HG02759 (cell line): ENCODE results near the gene NUAK2.
"Not testable (repeated sequence)": the region's sequence is repeated elsewhere in the genome, so short reads cannot be mapped to it uniquely, and the experiment has no call there.

Experiments used
- ATAC-seq: cut with Tn5 transposase; IDR thresholded peaks from one replicate; pipeline ENCODE4 v1.9.1; 2021; ENCODE audit warnings: mild to moderate bottlenecking, moderate library complexity; ENCODE audit not compliant: unreplicated experiment

NUAK2 gene

DNA sequence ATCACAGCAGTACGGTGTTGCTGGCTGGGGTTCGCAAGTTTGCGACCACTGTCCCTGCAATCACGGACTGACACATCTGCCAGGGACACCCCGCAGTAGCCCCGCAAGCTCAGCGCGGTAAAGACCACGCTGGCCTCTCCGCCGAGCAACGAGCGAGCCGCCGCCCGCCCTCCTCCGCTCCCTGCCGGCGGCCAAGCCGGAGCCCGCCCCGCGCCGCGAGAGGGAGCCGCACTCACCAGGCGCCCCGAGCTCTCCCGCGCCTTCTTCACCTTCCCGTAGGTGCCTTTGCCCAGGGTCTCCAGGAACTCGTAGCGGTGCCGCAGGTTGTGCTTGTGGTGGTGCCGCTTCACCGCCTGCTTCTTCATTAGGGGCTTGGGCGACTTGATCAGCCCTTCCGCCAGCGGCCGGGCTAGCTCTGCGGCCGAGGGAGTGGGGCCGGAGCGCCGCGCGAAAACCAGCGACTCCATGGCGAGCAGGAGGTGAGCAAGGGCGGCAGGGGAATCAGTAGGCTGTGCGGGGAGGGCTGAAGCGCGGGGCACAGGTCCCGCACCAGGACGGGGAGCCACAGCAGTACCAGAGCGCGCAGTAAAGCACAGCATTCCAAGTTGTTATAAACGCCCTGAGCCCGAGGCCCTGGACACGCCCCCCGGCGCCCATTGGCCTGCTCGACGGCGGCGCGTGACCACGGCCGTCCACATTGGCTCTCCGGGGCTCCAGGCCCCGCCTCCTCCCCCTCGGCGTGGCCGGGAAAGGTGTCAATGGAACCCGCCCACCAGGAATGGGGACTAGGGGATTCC, at the start of gene NUAK2:
TSS of gene NUAK2 (minus strand) at position 584 of the 797 bp plus-strand sequence. CDS start at position 467, 117 bp downstream.
- ATAC-seq: peak; percentile 50

DNA sequence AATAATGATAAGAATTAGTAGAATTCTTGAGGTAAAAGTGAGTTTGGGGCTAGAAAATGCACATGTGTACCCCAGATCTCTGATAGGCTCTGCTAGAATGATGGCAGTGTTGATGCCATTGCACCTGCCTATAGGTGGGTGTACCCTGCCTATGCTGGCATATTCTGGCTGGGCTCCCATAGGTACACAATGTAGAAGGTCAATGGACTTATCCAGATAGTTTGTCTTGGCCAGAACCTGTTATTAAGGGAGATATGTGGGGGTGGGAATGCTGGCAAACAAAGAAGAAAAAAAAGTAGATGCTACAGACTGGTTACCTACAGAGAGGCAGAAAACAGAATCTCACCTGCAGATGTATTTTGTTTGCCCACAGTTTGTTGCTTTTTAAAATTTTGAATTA, 49.2 kb upstream of the NUAK2 start:
- no peak for ATAC-seq

DNA sequence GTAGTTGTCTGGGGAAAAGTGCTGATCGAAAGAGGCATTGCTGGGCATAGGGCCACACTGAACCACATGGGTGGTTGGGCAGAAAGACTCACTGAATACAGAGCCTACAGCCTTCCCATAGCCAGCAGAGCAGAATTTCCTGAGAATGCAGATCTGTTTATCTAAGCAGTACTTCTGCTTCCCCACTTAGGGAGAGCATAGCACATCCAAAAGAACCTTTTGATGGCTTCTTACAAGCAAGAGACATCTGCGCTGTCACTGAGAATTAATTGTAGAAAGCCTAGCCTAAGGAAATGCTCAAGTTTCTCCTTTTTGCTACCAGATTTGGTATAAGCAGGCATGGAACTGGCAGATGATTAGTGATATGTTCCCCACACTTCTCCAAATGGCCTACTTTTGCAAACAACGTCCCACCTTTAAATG, 48.2 kb upstream of the NUAK2 start:
- no peak for ATAC-seq

DNA sequence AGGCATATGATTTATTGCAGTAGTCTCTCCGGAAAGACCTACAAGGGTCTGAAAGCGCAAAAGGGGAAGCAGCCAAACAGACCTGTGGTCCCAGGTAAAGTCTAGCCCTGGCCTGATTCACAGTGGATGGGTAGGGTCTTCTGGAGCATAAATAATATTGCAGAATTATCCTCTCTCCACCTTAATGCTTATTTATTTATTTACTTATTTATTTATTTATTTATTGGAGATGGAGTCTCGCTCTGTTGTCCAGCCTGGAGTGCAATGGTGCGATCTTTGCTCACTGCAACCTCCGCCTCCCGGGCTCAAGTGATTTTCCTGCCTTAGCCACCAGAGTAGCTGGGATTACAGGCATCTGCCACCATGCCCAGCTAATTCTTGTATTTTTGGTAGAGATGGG, 46.9 kb upstream of the NUAK2 start:
- no peak for ATAC-seq

DNA sequence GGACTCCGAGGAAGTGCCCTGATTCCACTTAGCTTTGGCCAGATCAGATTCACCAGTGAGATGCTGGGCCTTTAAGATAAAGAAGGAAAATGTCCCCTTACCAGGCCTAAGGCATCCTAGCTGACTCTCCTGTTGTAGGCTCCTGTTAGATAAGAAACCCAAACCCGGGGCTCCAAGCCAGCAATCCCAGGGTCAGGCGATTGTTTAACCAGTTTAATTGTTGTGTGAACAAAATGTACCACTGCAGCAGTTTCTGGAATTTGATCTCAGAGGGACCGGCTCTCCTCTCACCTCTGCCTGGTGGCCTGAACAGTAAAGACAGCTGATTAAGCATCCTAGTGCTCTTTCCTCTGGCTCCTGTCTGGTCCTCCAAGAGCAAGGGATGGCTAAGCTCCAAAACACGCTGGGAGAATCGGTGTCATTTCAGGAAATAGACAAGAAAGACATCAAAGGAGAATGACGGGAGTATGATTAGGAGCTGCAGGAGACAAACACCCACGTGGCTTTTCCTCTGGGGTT, 44.5 kb upstream of the NUAK2 start:
- no peak for ATAC-seq

DNA sequence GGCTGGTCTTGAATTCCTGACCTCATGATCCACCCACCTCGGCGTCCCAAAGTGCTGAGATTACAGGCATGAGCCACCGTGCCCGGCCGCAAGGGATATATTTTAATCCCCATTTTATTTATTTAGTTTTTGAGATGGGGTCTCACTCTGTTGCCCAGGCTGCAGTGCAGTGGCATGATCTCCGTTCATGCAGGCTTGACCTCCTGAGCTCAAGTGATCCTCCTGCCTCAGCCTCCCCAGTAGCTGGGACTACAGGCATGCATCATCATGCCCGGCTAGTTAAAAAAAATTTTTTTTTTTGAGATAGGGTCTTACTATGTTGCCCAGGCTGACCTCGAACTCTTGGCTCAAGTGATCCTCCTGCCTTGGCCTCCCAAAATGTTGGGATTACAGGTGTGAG, 43.5 kb upstream of the NUAK2 start:
- ATAC-seq: not testable (repeated sequence)

DNA sequence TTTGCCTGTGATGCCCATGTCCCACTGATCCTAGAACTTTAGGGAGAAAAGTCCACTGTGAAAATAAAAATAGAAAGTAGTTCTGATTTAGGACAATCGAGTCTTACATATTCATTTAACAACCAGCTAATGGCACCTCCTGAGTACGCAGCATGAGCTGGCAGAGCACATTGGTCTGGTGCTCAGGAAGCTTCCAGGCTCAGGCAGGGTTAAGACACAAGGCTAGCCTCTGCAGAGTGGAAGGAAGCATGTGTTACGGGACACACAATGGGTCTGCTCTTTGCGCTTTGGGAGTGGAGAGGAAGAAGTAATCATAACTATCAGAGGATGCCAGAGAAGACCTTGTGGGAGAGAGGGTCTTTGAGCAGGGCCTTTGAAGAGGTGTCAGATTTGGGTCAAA, 39.3 kb upstream of the NUAK2 start:
- no peak for ATAC-seq

DNA sequence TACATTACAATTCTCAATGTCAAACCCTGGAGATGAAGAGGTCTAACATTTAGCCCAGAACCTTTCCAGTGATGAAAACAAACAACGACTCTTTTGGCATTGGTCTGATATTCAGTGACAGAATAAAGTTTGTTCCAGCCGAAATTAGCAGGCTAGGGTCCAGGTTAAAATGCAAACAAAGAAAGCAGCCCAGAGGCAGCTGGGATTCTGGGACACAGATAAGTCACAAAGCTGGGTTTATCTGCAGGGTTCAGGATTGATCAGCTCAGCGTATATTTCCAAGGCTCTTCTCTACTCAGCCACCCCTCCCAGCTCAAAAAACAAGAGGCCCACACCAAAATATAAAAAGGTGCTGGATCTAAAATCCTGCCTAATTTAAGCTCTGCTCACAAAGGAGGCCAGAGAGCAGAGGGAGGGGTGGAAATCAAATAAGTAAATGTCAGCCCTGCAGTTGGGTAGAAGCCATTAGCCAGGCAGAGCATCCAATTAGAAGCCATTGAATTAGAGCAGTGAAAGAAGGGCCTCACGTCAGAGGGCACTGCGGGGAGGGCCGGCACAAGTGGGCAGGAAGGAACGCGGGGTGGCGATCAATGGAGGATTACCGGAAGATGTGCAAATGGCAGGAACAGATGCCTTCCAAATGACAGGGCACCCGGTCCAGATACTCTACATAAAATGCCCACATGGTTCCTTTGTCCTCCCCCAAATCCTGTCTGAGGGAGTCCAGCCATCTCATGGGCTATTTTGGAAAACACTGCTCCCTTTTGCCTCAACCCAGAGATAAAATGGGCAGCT, 38.4 kb upstream of the NUAK2 start:
- ATAC-seq: no peak

DNA sequence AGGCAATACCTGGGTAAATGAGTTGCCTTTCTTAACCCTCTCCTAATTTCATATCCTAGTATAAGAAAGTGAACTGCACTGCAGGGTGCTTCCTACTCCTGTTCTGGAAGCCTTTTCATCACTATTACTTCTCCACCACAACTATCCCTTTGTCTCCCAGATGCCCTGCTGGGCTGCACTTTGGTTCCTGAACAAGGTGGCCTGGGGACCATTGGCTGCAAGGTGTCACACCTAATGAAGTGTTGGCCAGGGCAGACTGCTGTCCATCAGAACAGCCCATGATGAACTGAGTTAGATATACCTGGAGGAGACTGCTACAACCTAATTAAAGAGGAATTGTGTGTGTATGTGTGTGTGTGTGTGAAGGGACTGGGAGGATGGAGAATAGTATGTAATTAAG, 37.0 kb upstream of the NUAK2 start:
- no peak for ATAC-seq

DNA sequence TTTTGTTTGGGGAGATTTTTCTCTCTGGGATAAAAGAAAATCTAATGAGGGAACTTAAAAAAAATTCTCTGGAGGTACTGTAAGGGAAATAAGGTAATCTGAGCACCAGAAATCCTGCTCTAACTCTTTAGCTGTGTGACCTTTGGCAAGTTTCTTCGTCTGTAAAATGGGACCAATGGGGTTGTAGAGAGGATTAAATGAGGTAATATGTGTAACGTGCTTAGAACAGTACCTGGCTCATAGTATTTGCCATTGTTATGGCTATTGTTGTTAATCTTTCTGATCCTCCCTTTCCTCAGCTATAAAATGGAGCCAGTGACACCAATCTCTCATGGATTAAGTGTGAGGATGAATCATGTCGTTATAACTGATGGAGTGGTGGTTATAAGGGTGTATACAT, 36.0 kb upstream of the NUAK2 start:
- no peak for ATAC-seq

DNA sequence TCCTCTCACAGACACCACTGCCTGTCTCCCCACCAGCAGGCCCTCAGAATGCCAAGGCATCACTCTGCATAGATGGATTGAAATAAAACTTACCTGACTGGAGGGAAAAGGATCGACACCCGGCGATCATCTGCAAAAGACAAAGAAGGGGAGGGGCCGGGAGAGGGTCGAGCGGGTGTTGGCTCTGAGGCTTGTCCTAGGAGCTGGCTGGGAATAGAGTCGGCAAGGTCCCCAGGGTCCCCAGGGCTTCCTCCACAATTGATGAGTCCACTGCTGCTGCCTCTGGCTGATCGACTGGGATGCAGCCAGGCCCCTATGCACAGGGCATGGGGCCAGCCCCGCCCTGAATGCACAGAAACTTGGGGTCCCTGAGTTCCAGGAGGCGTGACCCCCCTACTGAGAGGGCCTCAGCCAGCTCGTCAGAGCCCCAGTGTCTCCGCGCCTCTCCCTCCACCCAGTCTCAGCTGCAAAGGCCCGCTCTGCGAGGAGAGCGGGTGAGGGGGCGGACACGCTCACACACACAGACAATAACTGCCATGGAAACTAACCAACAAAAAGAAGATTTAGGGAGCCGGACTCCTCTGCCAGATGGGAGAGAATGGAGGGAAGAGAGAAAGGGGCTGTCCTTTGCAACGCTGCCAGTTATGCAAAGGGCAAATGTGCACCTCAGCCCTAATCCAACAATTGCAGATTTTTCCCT, 35.0 kb upstream of the NUAK2 start, which contains the start of gene KLHDC8A:
TSS of gene KLHDC8A (minus strand) at position 483 of the 700 bp plus-strand sequence. CDS start 13,318 bp downstream, outside the sequence.
- no peak for ATAC-seq

DNA sequence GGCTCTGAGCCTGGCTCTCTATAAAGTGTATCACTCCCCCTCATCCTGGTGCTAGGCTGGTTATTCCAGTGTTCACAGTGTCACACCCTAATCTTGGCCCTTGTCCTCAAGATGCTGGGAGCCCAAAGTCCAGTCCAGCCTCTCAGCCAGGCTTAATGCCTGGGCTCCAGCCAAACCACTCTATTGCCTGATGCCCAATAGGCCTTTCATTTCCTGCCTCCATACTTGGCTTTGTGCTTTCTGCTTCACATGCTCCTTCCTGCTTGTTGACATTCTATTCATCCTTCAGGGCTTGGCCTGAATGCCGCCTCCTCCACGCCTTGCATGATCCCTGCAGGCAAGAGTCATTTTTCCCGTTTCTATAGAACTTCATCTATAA, 33.5 kb upstream of the NUAK2 start:
- no peak for ATAC-seq

DNA sequence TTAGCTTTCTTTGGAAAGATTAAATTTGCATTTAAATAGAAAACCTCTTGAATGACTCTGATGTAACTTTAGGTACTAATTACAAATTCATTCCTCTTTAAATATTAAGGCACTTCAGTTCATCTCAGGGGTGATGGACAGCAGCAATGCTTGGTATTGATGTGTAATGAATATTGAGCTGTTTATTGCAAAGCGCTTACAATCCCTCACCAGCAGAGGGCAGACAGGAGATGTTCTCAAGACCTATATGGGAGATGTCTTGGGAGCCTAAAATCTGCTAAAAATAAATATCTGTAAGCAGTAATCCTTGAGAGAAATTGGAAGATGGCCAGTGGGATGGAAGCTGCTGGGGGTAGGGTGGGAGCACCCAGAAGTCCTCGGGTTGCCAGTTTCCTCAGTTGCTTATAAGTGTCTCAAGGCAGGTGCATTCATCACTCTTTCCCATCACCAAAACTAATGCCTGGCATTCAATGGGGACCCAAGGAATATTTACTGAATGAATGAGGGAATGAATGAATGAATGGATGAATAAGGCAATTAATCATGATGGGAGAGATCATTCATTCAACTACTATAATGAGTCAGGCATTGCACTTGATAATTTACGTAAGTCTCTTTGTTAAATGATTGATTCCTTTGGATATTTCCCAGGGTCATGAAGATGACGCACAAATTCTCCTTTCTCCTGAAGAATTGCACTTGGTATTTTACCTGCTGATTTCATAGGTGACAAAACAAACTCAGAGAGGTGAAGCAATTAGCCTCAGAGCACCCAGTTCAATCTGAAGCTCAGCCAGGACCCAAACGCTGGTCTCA, 32.9 kb upstream of the NUAK2 start:
- no peak for ATAC-seq

DNA sequence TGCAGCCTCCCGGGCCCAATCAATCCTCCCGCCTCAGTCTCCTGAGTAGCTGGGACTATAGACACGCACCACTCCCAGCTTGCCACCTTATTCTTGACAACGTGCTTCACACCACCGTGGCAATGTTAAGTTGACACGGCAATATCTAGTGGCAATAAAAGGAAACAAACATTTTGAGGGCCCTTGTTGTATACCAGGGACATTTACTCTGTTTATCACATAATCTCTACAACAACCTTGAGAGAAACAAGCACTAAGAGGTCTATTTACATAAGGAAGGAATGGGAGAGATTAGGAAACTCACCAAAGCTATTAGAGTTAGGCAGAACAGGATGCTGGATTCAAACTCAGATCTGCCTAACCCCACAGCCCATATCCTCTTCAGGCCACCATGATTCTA, 32.1 kb upstream of the NUAK2 start:
- no peak for ATAC-seq

DNA sequence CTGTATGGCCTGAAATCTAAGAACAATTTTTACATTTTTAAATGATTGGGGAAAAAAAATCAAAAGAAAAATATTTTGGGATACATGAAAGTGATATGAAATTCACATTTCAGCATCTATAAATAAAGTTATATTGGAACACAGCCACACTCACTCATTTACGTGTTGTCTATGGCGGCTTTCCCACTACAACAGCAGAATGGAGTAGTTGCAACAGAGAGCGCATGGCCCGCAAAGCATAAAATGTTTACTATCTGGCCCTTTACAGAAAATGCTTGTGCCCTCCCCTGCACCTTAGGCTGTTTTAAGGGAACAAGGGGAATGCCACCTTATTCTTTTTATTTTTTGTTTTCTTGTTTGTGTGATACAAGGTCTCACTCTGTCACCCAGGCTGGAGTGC, 31.6 kb upstream of the NUAK2 start:
- ATAC-seq: no peak

DNA sequence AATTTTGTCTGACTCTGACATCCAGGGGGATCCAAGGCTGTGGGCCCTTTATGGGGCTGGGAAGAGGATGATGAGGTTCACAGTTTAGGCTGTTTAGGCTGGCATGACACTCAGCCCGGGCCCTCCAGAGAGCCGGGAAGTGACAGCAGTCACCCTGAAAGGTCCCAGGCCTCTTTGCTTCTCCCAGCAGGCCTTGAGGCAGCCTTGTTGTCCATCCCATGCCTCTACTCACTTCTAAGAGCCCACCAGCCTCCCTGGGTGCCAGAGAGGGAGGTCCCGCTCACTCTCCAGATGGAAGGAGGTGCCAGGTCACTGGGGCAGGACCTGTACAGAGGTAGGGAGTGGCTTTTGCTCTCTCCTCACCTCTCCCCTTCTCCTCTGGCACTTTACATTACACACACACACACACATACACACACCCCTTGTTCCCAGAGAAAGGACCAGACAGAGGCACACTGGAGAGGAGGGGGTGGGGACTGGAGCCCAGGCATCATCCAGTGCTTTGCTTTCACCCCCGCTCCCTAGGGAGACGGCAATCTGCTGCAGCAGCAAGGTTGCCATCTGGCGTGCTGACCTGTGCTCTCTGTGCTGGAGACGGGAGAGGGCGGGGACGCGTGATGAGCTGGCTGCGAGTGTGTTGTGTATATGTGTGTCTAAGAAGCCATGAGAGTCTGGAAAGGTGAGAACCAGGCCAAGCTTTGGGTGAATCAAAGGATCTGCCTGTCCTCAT, 30.6 kb upstream of the NUAK2 start:
- ATAC-seq: no peak

DNA sequence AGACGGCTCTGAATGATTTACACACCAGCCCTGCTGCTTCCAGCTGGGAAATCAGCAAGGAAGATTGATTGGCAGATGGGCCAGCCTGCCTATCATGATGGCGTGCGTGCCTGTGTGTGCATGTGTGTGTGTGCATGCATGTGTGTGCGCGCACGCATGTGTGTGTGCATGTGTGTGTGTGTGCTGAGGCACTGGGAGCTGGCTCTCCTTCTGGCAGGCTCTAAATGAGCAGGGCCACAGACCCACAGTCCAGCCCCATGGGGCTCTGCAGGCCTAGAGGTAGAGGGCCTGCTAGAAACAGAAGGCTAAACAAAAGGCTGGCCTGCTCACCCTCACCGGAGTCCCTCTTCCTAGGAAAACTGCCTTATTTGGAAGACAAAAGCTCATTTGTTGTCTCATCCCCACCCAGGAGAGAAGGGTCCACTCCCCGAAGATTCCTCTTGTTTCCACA, 29.2 kb upstream of the NUAK2 start:
- no peak for ATAC-seq

DNA sequence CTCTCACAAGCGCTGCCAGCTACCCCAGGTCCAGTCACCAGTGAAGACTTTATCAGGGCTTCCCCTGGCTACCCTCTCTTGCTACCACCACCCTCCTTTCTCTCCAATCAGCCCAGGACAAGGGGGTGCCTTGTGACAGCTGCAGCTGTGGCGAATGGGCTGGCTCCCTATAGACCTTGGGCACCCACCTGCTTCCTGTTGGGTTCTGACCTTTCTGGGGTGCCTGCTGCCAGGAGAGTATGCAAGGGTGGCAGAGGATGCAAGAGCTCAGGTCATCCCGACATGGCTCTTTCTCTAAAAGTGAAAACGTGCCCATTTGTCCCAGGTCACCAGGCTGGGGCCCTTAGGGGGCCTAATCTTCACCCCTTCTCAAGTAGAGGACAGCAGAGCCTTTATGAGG, 28.6 kb upstream of the NUAK2 start:
- no peak for ATAC-seq

DNA sequence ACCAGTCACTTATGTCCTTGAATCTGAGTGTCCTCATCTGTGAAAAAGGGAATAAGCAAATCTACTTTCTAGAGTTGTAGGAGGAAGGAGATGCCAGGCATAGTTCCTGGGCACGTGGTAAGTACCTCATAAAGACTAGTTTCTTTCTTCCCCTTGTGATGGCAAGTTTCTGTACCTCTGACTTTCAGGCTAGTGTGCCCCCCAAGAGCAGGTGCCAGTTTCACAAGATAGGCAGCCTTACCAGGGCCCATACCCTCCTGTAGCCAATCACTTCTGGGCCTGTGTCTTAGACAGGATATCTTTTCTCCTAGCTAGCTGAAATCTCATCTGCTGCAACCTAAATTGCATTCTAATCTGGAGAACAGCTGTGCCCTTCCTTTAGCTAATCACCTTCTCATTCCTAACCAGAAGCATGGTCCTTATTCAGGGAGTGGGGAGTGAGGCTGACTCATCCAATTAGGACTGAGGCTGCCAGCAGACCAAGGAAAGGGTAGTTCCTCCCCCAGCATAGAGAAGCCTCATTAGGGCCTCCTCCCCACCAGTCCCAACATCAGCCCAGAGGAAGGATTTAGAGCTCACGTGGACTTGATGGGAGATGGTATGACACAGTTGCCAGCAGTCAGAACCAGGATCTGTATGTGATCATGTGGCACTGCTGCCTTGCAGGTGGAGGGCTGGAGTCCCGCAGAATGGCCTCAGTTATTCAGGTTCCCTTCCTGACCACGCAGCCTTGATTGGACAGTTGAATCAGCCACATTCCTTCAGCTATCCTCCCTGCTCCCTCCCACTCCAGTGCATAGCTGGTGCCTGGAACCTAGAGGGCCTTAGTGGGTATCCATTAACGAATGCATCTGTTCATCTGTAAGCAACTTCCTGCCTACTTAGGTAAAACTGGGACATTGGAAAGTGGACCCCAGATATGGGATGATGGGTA, 27.3 kb upstream of the NUAK2 start:
- no peak for ATAC-seq
